HPDE6-E6E7 (cell line): Measurements from ENCODE around the gene TWF2.

Experiments used
- DNase-seq: peaks from one replicate; pipeline ENCODE4 v3.0.0; 2011; ENCODE audit warnings: missing footprints; ENCODE audit errors: extremely low spot score

TWF2 gene

DNA sequence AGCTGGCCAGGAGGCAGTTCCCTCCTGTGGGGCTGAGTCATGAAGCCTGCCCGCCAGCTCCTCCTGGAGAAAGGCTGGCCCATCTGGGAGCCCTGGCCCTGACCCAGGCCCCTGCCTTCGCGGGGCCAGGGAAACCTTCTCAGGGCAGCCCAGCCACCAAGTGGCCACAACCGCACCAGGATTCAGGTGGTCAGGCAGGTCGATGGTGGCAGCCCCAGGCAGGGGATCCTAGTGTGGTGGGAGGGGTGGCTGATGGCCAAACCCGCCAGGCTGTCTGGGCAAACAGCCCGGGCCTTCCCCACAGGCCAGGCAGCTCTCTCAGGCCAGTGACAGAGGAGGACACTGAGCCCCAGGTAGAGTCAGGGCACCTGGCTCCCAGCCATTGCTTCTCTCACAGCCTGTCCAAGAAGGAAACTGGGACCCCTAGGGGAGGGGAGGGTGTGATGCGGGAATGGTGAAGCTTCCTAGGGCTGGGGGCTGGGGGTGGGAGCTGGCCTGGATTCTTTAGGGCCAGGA, 1.2 kb downstream of the TWF2 start:
- DNase-seq: peak; percentile 76

DNA sequence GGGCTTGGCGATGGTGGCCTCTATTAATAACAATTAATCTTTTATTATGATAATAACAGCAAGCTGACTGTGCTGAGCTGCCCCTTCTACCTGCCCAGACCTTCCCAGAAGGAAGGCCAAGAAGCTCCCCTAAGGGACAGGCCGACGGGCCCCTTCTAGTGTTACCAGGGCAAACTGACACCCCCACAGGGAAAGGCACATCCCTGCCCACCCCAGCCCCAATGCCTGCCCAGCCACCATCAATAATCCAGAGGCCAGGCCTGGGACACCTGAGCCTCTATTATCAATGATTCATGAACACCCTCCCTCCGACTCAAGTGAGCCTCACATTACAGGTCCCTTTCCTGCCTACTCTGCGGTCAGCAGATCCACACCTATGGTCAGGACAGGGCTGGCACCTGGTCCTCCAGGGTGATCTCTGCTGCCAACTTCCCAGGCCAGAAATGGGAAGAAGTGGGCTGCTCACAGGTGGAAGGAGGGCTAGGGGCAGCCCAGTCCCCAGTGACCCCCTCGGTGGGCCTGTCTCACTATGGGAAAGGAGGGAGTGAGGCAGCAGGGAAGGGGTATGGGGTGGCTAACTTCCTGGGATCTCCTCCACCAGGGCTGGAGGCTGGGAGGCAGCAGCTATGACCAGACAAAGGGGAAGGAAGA, 1.8 kb downstream of the TWF2 start:
- no peak for DNase-seq

DNA sequence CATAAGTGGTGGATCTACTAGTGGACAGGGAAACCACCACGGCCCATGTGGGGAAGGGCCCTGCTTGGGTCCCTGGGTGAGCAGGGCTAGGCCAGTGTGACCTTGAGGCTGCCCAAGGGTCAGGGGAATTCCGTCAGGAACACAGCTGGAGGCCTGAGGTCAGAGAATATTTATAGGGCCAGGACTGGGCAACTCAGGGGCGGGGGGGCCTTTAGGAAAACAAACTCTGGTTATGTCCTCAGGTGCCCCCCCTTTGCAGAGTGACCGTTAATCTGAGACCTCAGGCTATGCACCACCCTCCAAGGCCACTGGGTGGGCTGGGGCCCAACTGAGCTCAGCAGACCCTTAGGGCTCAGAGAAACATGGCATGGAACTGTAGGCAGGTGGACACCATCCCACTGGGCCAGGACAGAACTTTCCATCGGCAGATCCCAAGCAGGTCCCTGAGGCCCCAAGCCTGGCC, 2.5 kb downstream of the TWF2 start:
- DNase-seq: no peak

DNA sequence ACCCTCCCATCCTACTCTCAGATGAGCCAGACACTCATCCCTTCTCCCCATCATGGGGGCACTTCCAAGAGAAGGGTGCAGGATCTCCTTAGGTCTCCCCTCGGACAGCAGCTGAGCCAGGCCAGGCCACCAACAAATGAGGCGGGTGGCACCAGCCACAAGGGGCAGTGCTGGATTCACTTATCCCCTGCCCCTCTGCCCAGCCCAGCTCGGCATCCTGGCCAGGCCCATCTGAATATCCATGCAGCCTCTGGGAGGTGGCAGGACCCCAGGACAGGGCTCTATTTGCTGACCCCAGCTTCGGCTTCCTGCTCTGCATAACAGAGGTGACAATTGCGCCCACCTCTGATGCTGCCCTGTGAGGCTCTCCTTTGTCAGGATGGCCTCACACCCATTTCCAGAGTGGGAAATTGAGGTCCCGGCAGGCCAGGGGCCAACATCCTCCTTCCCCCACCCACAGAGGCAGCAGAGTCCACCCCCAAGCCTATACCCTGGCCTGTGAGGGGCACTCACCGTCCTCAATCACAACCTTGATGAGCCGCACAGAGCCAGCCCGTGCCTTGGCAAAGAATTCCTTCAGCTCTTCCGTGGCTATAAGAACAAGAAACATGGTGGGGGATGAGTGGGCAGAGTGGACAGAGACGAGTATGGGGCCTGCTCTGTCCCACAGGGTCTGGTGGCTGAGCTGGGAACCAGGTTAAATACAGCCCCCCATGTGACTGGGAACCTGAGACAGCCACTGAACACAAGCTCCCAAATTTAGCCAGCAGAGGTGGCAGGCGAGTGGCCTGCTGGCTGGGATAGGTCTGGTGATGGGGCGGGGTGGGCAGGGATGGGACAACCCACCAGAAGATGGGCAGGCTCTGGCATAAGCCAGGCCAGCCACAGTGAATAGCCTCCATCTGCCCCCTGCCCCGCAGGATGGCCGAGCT, 4.2 kb downstream of the TWF2 start:
- no peak for DNase-seq

DNA sequence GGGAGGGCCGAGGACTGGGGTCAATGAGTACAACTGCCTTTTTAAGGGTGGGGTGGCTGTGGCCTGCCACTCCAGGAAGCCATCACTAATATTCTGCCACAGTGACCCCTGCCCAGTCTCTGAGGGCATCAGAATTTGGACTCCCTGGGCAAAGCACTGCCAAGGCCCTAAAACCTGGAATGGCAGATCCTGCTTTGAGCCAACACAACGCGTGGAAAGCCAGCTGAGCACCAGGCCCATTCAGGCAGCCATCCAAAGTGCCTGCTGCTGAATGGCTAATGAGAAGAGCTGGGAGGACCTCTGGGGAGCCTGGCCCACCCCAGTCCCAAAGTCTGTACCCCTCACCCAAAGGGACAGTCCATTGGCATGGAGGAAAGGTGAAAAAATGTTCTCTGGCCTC, 5.0 kb downstream of the TWF2 start:
- no peak for DNase-seq

DNA sequence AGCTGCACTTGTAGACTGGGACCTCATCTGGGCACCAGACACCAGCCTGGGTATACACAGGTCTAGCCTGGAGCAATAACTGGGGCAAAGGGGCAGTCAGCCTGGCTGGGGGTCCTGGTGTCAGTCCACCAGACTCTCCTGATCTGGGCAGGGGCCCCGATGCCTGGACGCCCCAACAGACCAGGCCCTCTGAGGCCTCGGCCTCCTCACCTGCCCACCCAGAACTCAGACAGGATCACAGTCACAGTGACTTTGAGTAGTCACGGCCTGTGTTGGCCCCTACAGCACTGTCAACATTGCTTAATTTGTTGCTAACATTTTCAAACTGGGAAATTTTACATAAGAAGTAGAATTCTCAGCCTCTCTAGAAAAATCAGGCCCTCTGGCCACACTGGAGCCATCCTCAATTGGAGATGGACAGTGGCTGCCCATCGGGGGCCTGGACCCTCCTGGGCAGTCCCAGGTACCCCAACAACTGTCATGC, 5.8 kb downstream of the TWF2 start:
- DNase-seq: no peak

DNA sequence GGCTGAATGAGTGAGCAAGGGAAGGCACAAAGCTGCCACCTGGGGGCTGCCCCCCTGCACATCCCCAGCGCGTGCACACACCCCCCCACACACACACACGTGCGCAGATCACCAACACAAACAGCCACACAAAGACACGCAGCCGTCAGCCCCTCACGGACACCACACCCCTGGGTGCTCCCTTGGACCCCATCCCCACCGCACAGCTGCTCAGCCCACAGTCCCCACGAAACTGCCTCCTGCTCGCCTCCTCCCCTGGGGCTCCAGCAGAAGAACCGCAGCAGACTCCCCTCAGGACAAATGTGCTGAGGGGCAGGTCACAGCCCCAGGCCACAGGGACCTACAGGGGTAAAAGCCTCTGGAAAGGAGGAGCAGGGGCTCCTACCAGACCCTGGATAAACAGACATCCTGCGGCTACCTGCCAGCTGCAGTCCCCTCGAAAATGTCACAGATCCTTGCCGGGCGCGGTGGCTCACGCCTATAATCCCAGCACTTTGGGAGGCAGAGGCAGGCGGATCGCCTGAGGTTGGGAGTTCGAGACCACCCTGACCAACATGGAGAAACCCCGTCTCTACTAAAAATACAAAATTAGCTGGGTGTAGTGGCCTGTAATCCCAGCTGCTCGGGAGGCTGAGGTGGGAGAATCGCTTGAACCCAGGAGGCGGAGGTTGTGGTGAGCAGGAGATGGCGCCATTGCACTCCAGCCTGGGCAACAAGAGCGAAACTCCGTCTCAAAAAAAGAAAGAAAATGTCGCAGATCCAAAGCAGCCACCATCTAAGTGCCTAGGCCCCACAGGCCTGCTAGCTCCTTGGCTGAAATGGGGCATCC, 6.5 kb downstream of the TWF2 start:
- DNase-seq: no peak

DNA sequence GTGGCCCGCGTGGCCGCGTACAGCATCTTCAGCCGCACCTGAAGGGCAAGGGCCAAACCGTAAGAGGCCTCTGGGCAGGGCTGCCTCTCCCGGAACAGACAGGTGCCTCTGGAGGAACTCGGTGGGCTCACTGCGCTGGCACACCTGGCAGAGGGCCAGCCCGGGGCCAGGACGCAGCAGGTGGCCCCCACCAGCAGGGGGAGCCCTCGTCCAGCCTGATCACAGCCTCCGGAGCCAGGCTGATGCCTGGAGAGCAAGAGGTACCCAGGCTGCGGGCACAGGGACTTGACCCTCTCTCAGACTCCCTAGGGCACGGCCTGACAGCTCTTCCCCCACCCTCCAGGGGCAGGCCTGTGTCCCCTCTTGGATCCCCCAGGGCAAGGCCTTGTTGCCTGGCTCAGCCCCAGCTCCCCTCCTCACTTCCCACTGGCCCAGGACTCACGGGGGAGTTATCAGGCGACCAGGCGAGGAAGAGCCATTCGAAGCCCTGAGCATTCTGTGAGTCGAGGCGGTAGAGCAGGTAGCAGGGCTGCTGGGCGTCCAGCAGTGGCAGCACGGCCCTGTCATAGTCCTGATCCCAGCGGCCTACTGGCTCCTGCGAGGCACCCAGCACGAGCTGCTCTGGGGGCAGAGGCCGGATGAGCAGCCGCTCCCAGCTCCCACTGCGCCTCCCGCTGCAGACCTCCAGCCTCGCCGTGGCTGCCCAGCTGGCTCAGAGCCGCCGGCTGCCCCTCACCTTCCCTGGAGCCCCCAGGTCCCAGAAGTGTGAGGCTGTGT, 7.3 kb downstream of the TWF2 start:
- DNase-seq: no peak

DNA sequence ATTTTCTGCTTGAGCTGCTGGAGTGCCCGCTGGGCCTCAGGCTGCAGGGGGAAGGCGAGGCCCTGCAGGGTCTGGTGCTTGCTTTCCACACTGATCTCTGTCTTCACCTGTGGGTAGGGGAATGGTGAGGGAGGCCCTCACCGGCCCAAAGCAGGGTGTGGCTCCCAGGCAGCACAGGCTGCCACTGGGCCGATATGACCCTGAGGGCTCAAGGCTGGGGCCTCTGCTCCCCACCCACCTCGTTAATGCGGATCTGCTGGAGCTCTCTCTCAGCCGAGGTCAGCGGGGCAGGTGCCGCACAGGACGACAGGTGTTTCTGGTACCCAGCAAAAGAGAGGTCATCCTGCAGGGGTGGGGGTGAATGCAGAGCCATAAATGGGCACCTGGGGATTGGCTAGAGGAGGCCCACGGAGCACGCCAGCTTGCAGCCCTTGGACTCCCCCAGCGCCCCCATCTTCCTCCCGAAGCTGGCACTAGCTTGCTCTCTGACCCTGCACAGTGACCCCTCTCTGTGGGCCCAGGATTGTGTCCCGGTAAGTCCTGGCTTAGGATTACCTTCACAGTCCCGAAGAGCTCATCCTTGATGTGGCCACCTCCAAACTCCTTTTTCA, 8.0 kb downstream of the TWF2 start:
- no peak for DNase-seq

DNA sequence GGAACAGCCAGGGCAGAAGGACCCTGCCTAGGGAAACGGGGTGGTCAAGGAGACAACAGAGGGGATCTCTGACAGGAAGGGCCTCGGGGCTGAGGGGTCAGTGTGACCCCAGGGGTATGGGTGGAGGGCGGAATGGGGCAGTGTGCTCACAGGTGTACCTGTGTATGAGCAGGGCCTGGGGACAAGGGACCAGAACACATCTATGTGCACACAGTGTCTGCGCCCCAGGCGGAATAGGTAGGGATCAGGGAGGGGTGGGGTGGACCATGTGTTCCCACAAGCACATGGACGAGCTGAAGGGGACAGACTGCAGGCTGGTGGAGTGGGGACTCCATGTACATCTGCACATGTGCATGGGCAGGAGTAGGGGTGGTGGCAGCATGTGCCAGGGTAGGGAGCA, 8.5 kb downstream of the TWF2 start:
- no peak for DNase-seq

DNA sequence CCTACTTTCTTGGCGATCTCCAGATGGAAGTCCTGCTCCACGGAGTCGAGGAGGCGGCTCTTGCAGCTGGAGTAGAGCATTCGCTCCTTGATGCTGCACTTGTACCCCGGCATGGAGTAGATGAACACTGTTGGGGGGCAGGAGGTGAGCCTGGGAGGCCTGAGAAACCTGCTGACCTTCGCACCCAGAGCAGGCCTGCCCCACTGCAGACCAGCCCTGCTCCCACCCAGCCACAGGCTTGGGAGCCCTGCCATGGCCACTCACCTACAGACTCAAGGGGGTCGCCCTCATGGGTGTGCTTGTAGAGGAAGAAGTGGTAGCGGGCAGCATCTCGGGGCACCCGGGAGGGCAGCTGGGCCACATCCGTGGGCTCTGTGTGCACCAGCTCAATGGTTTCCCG, 9.3 kb downstream of the TWF2 start:
- DNase-seq: no peak

DNA sequence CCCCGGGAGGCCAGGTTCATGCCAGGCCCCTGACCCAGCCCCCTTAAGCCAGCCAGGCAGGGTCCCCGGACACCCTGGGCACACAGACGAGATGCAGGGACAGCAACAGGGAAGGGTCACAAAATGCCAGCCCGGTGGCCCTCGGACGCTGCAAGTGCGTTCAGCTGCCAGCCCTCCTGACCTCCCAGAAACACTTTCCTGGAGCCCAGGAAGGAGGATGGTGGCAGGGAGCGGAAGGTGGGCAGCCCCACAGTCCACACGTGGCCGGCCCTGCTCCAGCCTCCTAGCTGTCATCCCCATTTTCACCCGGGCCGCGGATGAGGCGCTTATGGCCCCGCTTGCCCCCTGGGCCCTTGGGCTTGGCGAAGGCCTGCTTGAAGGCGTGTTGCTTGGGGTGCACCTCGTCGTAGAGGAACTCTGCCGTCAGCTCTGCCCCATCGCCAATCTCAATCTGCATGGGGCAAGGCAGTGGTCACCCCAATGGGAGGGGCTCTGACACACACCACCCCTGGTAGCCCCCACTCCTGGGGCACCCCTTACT, 10.1 kb downstream of the TWF2 start:
- DNase-seq: no peak

DNA sequence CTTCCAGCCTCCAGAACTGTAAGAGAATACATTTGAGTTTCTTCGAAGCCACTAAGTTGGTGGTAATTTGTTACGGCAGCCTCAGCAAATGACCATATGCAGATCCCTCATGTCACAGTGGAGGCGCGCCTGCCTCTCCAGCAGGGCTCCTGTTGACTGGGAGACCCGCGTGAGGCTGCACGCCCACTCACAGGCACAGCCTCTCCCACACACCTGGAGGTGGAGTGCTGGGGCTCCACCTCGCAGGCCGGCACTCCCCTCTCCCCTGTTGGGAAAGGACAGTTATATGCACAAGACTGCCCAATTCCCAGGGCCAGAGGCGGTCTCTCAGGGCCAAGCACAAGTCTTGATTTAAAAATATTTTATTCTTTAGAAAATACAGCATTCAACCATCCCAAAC, 10.7 kb downstream of the TWF2 start:
- DNase-seq: no peak

DNA sequence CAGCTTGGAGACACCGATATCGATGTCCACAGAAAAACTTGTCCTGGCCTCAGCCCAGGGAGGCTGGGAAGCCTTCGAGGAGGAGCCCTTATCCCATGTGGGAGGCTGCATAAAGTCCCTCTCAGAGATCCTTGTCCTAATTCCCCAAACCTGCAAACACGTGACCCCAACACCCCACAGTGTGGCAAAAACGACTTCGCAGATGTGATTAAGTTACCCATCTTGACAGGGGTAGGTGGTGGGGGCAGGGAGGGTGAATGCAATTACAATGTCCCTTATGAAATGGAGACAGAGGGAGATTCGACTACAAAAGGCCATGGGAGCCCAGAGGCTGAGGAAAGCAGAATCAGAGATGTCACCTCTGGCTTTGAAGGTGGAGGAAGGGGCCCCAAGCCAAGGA, 11.2 kb downstream of the TWF2 start:
- no peak for DNase-seq

DNA sequence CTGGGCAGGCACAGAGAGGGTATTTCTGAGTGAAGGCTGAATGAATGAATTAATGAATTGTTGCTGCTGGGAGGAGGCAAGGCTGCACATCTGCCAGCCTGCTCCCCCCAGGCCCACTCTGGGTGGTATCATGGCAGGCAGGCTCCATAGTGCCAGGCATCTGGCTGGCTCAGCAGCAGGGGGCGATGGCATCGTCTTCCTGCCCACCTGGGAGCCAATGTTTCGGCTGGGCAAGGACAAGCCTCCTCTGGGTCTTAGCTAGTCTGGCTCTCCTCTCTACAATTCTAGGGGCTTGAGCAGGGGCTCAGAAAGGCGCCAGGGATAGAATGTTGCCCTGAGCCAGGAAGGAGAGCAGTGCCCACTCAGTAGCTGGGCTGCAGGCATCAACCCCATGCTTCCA, 11.8 kb downstream of the TWF2 start:
- DNase-seq: no peak

DNA sequence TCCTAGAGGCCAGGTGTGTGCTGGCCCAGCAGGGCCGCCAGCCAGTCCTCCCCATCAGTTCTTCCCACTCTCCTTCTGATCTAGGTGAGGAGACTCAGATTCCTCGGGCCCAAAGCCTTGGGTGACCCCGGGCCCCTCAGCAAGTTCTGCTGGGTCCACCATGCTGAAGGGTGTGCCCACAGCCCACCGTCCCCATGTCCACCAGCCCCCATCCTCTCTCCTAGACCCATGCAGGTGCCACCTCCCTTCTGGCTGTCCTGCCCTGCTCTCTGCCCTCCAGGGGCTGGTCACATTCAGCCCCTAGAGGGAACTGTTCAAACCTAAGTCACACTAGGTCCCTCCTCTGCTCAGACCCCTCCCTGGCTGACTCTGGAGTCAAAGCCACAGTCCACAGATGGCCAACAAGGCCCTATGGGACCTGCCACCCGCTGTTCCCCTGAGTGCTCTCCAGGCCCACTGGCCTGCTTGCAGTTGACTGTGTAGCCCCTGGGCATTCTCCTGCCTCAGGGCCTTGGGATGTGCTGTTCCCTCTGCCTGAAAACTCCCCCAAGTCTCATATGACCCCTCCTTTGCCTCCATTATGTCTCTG, 12.6 kb downstream of the TWF2 start:
- no peak for DNase-seq

DNA sequence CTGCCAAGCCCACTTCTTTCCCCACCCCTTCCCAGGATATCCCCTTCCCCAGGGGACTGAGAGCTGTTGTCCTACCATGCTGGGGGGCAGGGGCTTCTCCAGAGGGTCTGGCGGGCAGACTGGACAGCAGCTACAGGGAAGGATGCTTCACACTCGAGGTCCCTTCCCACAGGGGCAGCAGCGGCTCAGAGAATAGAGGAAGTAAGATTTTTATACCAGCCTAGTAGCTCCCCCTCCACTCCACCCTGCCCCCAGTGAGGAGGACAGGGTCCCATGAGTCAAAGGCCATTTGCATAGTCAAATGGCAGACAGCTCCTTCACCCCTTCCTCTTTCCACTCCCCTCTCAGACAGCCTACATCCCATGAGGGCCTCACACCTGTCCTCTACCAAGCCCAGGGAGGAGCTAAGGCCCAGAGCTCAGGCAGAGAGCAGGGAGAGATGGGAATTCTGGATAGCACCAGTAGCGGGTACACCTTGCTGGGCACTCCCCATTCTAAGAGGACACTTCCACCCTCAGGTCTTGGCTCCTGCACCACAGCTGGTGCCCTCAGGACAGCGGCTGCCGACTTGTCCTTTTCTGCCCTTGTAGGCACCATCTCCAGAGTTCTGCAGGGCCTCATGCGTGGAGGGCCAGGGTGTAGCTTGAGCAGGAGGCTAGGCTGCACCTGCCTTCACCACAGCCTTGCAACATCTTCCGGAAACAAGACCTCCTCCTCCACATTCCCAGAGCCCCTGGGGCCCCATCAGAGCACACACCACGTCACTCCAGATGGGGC, 13.3 kb downstream of the TWF2 start, which contains the start of gene TLR9:
TLR9 (minus strand) TSS at position 194 of the 777 bp plus-strand sequence; CDS start at position 78, 116 bp downstream.
- no peak for DNase-seq

DNA sequence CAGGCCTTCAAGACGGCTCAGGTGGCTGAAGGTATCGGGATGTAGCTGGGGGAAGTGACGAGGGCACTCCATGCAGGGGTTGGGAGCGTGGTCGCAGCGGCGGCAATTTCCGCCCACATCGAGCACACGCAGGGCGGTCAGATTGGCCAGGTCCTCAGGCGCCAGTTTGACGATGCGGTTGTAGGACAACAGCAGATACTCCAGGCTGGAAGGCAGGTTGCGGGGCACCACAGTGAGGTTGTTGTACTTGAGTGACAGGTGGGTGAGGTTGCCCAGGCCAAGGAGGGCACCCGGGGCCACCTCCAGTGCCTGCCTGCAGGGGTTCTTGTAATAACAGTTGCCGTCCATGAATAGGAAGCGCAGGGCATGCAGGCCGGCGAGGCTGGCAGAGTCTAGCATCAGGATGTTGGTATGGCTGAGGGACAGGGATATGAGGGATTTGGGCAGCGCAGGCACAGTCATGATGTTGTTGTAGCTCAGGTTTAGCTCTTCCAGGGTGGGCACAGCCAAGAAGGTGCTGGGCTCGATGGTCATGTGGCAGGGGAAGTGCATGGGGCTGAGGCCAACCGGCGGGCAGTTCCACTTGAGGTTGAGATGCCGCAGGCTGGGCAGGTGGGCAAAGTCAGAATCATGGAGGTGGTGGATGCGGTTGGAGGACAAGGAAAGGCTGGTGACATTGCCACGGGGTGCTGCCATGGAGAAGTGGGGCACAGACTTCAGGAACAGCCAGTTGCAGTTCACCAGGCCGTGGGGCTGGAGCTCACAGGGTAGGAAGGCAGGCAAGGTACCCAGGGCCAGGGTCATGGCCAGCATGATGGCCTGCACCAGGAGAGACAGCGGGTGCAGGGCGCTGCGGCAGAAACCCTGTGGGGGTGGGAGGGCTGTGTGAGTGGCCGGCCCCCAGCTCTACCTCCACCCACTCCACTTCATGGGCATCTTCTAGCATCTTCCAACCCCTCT, 15.2 kb downstream of the TWF2 start:
- no peak for DNase-seq
